H9 (cell line): ENCODE measurements around the gene DHRS4L2. TPM values are rescaled to one million over a fixed set of nuclear protein-coding genes. Genes with fewer than 3 reads are reported as not detected.
A peak's percentile ranks its signal among the peaks of the same experiment; 100 is the strongest.
"Not testable (repeated sequence)": the region's sequence is repeated elsewhere in the genome, so short reads cannot be mapped to it uniquely, and the experiment has no call there.

Experiments used
- DNase-seq: peaks from one replicate; pipeline ENCODE4 v3.0.0-alpha.2; 2017
- H2AFZ ChIP-seq: one replicate; pipeline ENCODE4 v1.6.1; 2013; ENCODE audit warnings: mild to moderate bottlenecking, low read length, control low read depth, moderate library complexity
- H2AK5ac ChIP-seq: 2 replicates; pipeline ENCODE4 v1.6.1; 2013; ENCODE audit warnings: low read length, control low read depth, mixed read lengths; ENCODE audit not compliant: insufficient read length
- H2BK120ac ChIP-seq: one replicate; pipeline ENCODE4 v1.6.1; 2013; ENCODE audit warnings: low read depth, mild to moderate bottlenecking, low read length, control low read depth, inconsistent platforms; ENCODE audit not compliant: poor library complexity, severe bottlenecking
- H2BK12ac ChIP-seq: 2 replicates; pipeline ENCODE4 v1.6.1; 2013; ENCODE audit warnings: low read length, control low read depth, mixed read lengths, low read depth; ENCODE audit not compliant: insufficient read length
- H2BK15ac ChIP-seq: 2 replicates; pipeline ENCODE4 v1.6.1; 2013; ENCODE audit warnings: low read depth, low read length, control low read depth
- H2BK20ac ChIP-seq: one replicate; pipeline ENCODE4 v1.6.1; 2013; ENCODE audit warnings: low read depth, mild to moderate bottlenecking, low read length, control low read depth, inconsistent platforms; ENCODE audit not compliant: poor library complexity, severe bottlenecking
- H2BK5ac ChIP-seq: 2 replicates; pipeline ENCODE4 v1.6.1; 2013; ENCODE audit warnings: low read length, control low read depth, mixed read lengths; ENCODE audit not compliant: insufficient read length
- H3K14ac ChIP-seq: 2 replicates; pipeline ENCODE4 v1.6.1; 2013; ENCODE audit warnings: low read length, control low read depth; ENCODE audit not compliant: insufficient read depth
- H3K18ac ChIP-seq: 2 replicates; pipeline ENCODE4 v1.6.1; 2013; ENCODE audit warnings: low read depth, mild to moderate bottlenecking, mixed read lengths, low read length, control low read depth; ENCODE audit not compliant: insufficient read length
- H3K23ac ChIP-seq: 2 replicates; pipeline ENCODE4 v1.6.1; 2013; ENCODE audit warnings: low read length, control low read depth, mixed read lengths, low read depth; ENCODE audit not compliant: insufficient read length
- H3K23me2 ChIP-seq: 2 replicates; pipeline ENCODE4 v1.6.1; 2013; ENCODE audit warnings: low read depth, mild to moderate bottlenecking, mixed read lengths, low read length, control low read depth; ENCODE audit not compliant: insufficient read length, poor library complexity, severe bottlenecking
- H3K27ac ChIP-seq: 2 replicates; pipeline ENCODE4 v1.5.1; 2013; ENCODE audit warnings: low read length, control low read depth, mixed read lengths, low read depth; ENCODE audit not compliant: insufficient read length
- H3K27me3 ChIP-seq: 2 replicates; pipeline ENCODE4 v1.6.1; 2013; ENCODE audit warnings: low read length, control low read depth, inconsistent platforms; ENCODE audit not compliant: insufficient read depth
- H3K4ac ChIP-seq: 2 replicates; pipeline ENCODE4 v1.6.1; 2013; ENCODE audit warnings: low read depth, mild to moderate bottlenecking, control low read depth, inconsistent platforms, low read length, moderate library complexity
- H3K4me1 ChIP-seq: 2 replicates; pipeline ENCODE4 v1.6.1; 2013; ENCODE audit warnings: low read length, control low read depth, inconsistent platforms; ENCODE audit not compliant: insufficient read depth
- H3K4me2 ChIP-seq: 2 replicates; pipeline ENCODE4 v1.6.1; 2013; ENCODE audit warnings: low read length, control low read depth, mixed read lengths; ENCODE audit not compliant: insufficient read length, insufficient read depth
- H3K56ac ChIP-seq: 2 replicates; pipeline ENCODE4 v1.6.1; 2013; ENCODE audit warnings: low read depth, mild to moderate bottlenecking, mixed read lengths, low read length, control low read depth; ENCODE audit not compliant: insufficient read length
- H3K79me1 ChIP-seq: 2 replicates; pipeline ENCODE4 v1.6.1; 2013; ENCODE audit warnings: low read depth, mild to moderate bottlenecking, moderate library complexity, low read length, control low read depth, inconsistent platforms; ENCODE audit not compliant: insufficient read depth, poor library complexity, severe bottlenecking
- H3K79me2 ChIP-seq: 2 replicates; pipeline ENCODE4 v1.6.1; 2013; ENCODE audit warnings: low read length, control low read depth, inconsistent platforms; ENCODE audit not compliant: insufficient read depth
- H3K9ac ChIP-seq: 2 replicates; pipeline ENCODE4 v1.6.1; 2013; ENCODE audit warnings: low read length, control low read depth, mixed read lengths; ENCODE audit not compliant: insufficient read length; ENCODE audit errors: extremely low read depth
- H3K9me3 ChIP-seq: one replicate; pipeline ENCODE4 v1.6.1; 2013; ENCODE audit warnings: low read depth, low read length, inconsistent platforms; ENCODE audit not compliant: control insufficient read depth
- H3T11ph ChIP-seq: one replicate; pipeline ENCODE4 v1.6.1; 2013; ENCODE audit warnings: mild to moderate bottlenecking, low read length, control low read depth, inconsistent platforms
- H4K20me1 ChIP-seq: one replicate; pipeline ENCODE4 v1.6.1; 2013; ENCODE audit not compliant: control insufficient read depth, insufficient read length, insufficient read depth
- H4K5ac ChIP-seq: 2 replicates; pipeline ENCODE4 v1.6.1; 2013; ENCODE audit warnings: low read depth, mild to moderate bottlenecking, mixed read lengths, low read length, control low read depth; ENCODE audit not compliant: insufficient read length
- H4K8ac ChIP-seq: replicated peaks from 2 replicates; pipeline ENCODE4 v1.6.1; 2013; ENCODE audit warnings: low read length, control low read depth, mixed read lengths, low read depth; ENCODE audit not compliant: insufficient read length
- H4K91ac ChIP-seq: 2 replicates; pipeline ENCODE4 v1.6.1; 2013; ENCODE audit warnings: low read depth, mild to moderate bottlenecking, moderate library complexity, mixed read lengths, low read length, control low read depth; ENCODE audit not compliant: insufficient read length
- H3K27ac Mint-ChIP-seq, 3 experiments: 2 replicates in 2 of 3; 3 replicates in 1 of 3; pipeline ENCODE4 v1.8.0; 2020 to 2021; ENCODE audit warnings: mixed read lengths in 3 of 3, mild to moderate bottlenecking in 1 of 3, moderate library complexity in 1 of 3
- H3K27me3 Mint-ChIP-seq: 2 replicates; pipeline ENCODE4 v1.8.0; 2021; ENCODE audit warnings: low read depth, mild to moderate bottlenecking, moderate library complexity, mixed read lengths
- H3K36me3 Mint-ChIP-seq, 3 experiments: 2 replicates in 2 of 3; 3 replicates in 1 of 3; pipeline ENCODE4 v1.8.0; 2020 to 2021; ENCODE audit warnings: low read depth in 3 of 3, mixed read lengths in 3 of 3; ENCODE audit not compliant: insufficient read depth in 1 of 3
- H3K4me1 Mint-ChIP-seq, 2 experiments: 2 replicates each; pipeline ENCODE4 v1.8.0; 2020; ENCODE audit warnings: mixed read lengths in 2 of 2
- H3K4me3 Mint-ChIP-seq, 2 experiments: 2 replicates in 1 of 2; 3 replicates in 1 of 2; pipeline ENCODE4 v1.8.0; 2020 to 2021; ENCODE audit warnings: mild to moderate bottlenecking in 2 of 2, mixed read lengths in 2 of 2, moderate library complexity in 1 of 2
- H3K9me3 Mint-ChIP-seq, 2 experiments: 2 replicates in 1 of 2; 3 replicates in 1 of 2; pipeline ENCODE4 v1.8.0; 2020; ENCODE audit warnings: mild to moderate bottlenecking in 2 of 2, mixed read lengths in 2 of 2, moderate library complexity in 1 of 2
- WGBS: extraction: QIAGEN DNeasy Blood & Tissue Kit; methylation state at CpG from one replicate; pipeline ENCODE4 v1.1.7; 2013; ENCODE audit warnings: missing lambda C conversion rate, low lambda C conversion rate, mixed read lengths; ENCODE audit not compliant: insufficient read length; ENCODE audit errors: extremely low coverage; 5-methylcytosine and 5-hydroxymethylcytosine counted together
- total RNA-seq: library from RNA; stranded (reverse); gene quantifications from 2 replicates; pipeline ENCODE4 v1.2.1, GENCODE V29; 2021

DHRS4L2 gene
- total RNA-seq, 1 experiment from 2014 or later: 10.2 TPM

- H3K36me3 Mint-ChIP-seq, H3K4me2 ChIP-seq, H2BK15ac ChIP-seq, H3K14ac ChIP-seq, H2BK5ac ChIP-seq, DNase-seq, H3T11ph ChIP-seq, H3K23ac ChIP-seq, H3K27ac Mint-ChIP-seq, H3K56ac ChIP-seq, H4K5ac ChIP-seq, H3K18ac ChIP-seq, H2AK5ac ChIP-seq, H4K91ac ChIP-seq, H3K79me1 ChIP-seq, H3K27me3 ChIP-seq, H3K9me3 ChIP-seq, H3K9me3 Mint-ChIP-seq, H3K27ac ChIP-seq, H2AFZ ChIP-seq, H3K23me2 ChIP-seq, H3K79me2 ChIP-seq, H3K4ac ChIP-seq, H4K20me1 ChIP-seq, H3K9ac ChIP-seq, H2BK20ac ChIP-seq, H3K4me1 ChIP-seq, H2BK12ac ChIP-seq, H2BK120ac ChIP-seq, H4K8ac ChIP-seq: not testable (repeated sequence)
- no CpG with 5 or more reads among the region's 15 CpGs for WGBS
- Mint-ChIP-seq H3K4me1 (peaks cover 0 to 12% of the 10 kb centered on the region in 2 experiments; a peak in 2 of 4 replicates), H3K4me3 (peak overlapping the region in 1 of 2 experiments; percentile 45; a peak in 2 of 5 replicates), H3K27me3 (peaks cover 16% of the 10 kb centered on the region)
These were observed 17.7 kb downstream of the DHRS4L2 start for GRCh38 chr14:24006471-24006816.

DNA sequence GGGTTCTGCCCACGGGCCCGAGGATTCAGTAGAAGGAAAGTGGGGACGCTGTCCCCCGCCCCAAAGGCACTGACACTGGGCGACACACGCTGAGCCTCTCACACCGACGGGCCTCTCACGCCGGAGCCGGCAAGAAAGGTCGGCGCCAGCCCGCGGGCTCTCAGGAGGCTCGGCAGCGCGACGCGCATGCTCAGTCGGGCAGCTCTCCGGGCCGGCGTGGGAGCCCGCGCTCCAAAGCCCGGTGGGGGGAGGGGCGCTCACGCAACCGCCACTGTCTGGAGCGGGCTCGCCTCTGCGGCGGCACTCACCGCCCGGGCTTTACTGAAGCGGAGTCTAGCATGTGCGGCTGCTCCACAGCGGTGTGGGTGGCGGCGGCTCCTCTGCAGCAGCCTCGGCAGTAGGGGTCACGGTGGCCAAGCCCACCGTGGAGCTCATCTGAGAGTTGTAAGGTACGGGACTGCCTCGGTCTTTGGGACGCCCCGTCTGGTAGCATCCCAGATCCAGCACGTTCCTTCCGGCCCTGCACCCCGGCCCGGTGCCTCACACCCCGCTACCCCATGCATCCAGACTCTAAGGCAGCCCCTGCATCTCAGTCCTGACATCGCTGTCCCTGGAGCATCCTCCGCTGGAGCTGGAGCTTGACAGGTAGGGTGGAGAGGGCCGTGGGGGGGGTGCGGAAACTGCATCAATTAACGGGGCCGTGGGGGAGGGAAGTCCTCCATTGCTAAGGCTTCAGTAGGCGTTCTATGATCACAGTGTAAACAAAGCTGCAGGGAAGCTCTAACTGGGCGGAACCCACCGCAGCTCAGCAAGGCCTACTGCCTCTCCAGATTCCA lies 18.3 kb downstream of the DHRS4L2 start:
- H3K79me1 ChIP-seq, H3K36me3 Mint-ChIP-seq, H4K8ac ChIP-seq, H3K4me1 ChIP-seq, H2AFZ ChIP-seq, H2BK15ac ChIP-seq, H3K9me3 Mint-ChIP-seq, H2BK20ac ChIP-seq, H3K79me2 ChIP-seq, H3K4me2 ChIP-seq, H2BK120ac ChIP-seq, H3K27ac ChIP-seq, H4K5ac ChIP-seq, H4K91ac ChIP-seq, H3K4ac ChIP-seq, H3K23me2 ChIP-seq, H4K20me1 ChIP-seq, H3K56ac ChIP-seq, H3K27me3 ChIP-seq, H3K9me3 ChIP-seq, H3K18ac ChIP-seq, H3K14ac ChIP-seq, H2AK5ac ChIP-seq, H3K9ac ChIP-seq, H3T11ph ChIP-seq, H3K23ac ChIP-seq, H2BK5ac ChIP-seq, H2BK12ac ChIP-seq, H3K27ac Mint-ChIP-seq: not testable (repeated sequence)
- peaks cover 16% of the 10 kb centered on the region for H3K27me3 Mint-ChIP-seq
- H3K4me3 Mint-ChIP-seq: peak overlapping the region in 1 of 2 experiments; percentile 47; a peak in 2 of 5 replicates
- no CpG with 5 or more reads among the region's 62 CpGs for WGBS
- peak; percentile 27 for DNase-seq
- peaks cover 0 to 18% of the 10 kb centered on the region in 2 experiments; a peak in 2 of 4 replicates for H3K4me1 Mint-ChIP-seq
